Pulmonary artery endothelial cell (primary cell): ENCODE results near the gene MAP7. TPM values are rescaled to one million over a fixed set of nuclear protein-coding genes. Genes with fewer than 3 reads are reported as not detected.
"Not testable (repeated sequence)": the region's sequence is repeated elsewhere in the genome, so short reads cannot be mapped to it uniquely, and the experiment has no call there.

Source experiments
- DNase-seq: peaks from one replicate; pipeline ENCODE4 v3.0.0-alpha.2; 2011; ENCODE audit warnings: low read depth, low spot score
- total RNA-seq: library from RNA; depleted of rRNA; stranded (reverse); fragments of >200 nt; gene quantifications from 2 replicates; pipeline ENCODE4 v1.2.3, GENCODE V29; 2014

Gene MAP7
- total RNA-seq, 1 donor from 2014 or later, result 0.66 TPM

GRCh38 chr6:136390959-136391358 is 159.3 kb downstream of the MAP7 start:
- not testable (repeated sequence) for DNase-seq

- no peak for DNase-seq
Measured at GRCh38 chr6:136387316-136387715, 162.9 kb downstream of the MAP7 start.

GRCh38 chr6:136383268-136383937 is 166.8 kb downstream of the MAP7 start:
- DNase-seq, result no peak

GRCh38 chr6:136382676-136383252 is 167.5 kb downstream of the MAP7 start:
- DNase-seq, result no peak

- DNase-seq, result no peak
Measured at GRCh38 chr6:136378888-136379287, 171.3 kb downstream of the MAP7 start.

GRCh38 chr6:136375836-136376235 is 174.4 kb downstream of the MAP7 start:
- DNase-seq, result not testable (repeated sequence)

- DNase-seq, result no peak
Measured at GRCh38 chr6:136371959-136372358, 178.3 kb downstream of the MAP7 start.

GRCh38 chr6:136370988-136371728 is 179.1 kb downstream of the MAP7 start:
- DNase-seq, result no peak

- DNase-seq, result no peak
Measured at GRCh38 chr6:136365776-136366354, 184.4 kb downstream of the MAP7 start.

- no peak for DNase-seq
Measured at GRCh38 chr6:136362421-136363356, 187.5 kb downstream of the MAP7 start.

- DNase-seq, result no peak
Measured at GRCh38 chr6:136361787-136362186, 188.4 kb downstream of the MAP7 start.

- no peak for DNase-seq
Measured at GRCh38 chr6:136360783-136361182, 189.4 kb downstream of the MAP7 start.

GRCh38 chr6:136359851-136360250 is 190.4 kb downstream of the MAP7 start:
- no peak for DNase-seq

- DNase-seq, result no peak
Measured at GRCh38 chr6:136351518-136352110, 198.6 kb downstream of the MAP7 start.

GRCh38 chr6:136350914-136351313 is 199.3 kb downstream of the MAP7 start:
- no peak for DNase-seq

GRCh38 chr6:136347847-136348246 is 202.4 kb downstream of the MAP7 start:
- DNase-seq, result no peak

- no peak for DNase-seq
Measured at GRCh38 chr6:136345145-136345544, 205.1 kb downstream of the MAP7 start.

- DNase-seq, result no peak
Measured at GRCh38 chr6:136344420-136344819, 205.8 kb downstream of the MAP7 start.

GRCh38 chr6:136343700-136344099 is 206.5 kb downstream of the MAP7 start:
- no peak for DNase-seq

- DNase-seq, result no peak
Measured at GRCh38 chr6:136343275-136343674, 206.9 kb downstream of the MAP7 start.

- DNase-seq, result no peak
Measured at GRCh38 chr6:136341967-136342366, 208.3 kb downstream of the MAP7 start.
